Esophagus (tissue), 2 donors: Measurements from ENCODE around the gene FBXL17. TPM values are rescaled to one million over a fixed set of nuclear protein-coding genes. Genes with fewer than 3 reads are reported as not detected.

Experiments
- H3K27ac ChIP-seq, 2 donors: one replicate each; pipeline ENCODE4 v1.5.1; 2013; ENCODE audit warnings: low read depth in 2 of 2, mild to moderate bottlenecking in 2 of 2, inconsistent platforms in 1 of 2, low read length in 1 of 2, moderate library complexity in 1 of 2
- H3K27me3 ChIP-seq, 2 donors: one replicate each; pipeline ENCODE4 v1.6.1; 2013; ENCODE audit warnings: low read length in 2 of 2, control low read depth in 1 of 2, mild to moderate bottlenecking in 1 of 2; ENCODE audit not compliant: insufficient read depth in 2 of 2, control insufficient read depth in 1 of 2
- H3K36me3 ChIP-seq, 2 donors: one replicate each; pipeline ENCODE4 v1.6.1; 2013; ENCODE audit warnings: low read length in 1 of 2; ENCODE audit not compliant: control insufficient read depth in 2 of 2, insufficient read depth in 2 of 2
- H3K4me1 ChIP-seq, 2 donors: one replicate each; pipeline ENCODE4 v1.6.1; 2013; ENCODE audit warnings: low read length in 1 of 2; ENCODE audit not compliant: control insufficient read depth in 2 of 2, insufficient read depth in 2 of 2
- H3K4me3 ChIP-seq, 2 donors: one replicate each; pipeline ENCODE4 v1.5.1; 2013; ENCODE audit warnings: low read length in 2 of 2, mild to moderate bottlenecking in 2 of 2, low read depth in 1 of 2, moderate library complexity in 1 of 2
- H3K9me3 ChIP-seq, 2 donors: one replicate each; pipeline ENCODE4 v1.6.1; 2013; ENCODE audit warnings: mild to moderate bottlenecking in 2 of 2, low read depth in 1 of 2, low read length in 1 of 2, moderate library complexity in 1 of 2; ENCODE audit not compliant: control insufficient read depth in 2 of 2, insufficient read depth in 1 of 2
- WGBS, 2 donors: extraction: QIAGEN DNeasy Blood & Tissue Kit; methylation state at CpG; one replicate each; pipeline ENCODE4 v1.1.7; 2013; 5-methylcytosine and 5-hydroxymethylcytosine counted together
- polyA plus RNA-seq, 2 donors: library from polyadenylated mRNA; stranded (reverse); fragments of 200-250 nt; gene quantifications; one replicate each; pipeline ENCODE4 v1.2.3, GENCODE V29; 2013
- donor health status: healthy with polysubstance abuse.
- donor health status: Bipolar disorder and iron deficiency.

Gene FBXL17
- polyA plus RNA-seq, 2 donors: 3.0 to 5.5 TPM

DNA sequence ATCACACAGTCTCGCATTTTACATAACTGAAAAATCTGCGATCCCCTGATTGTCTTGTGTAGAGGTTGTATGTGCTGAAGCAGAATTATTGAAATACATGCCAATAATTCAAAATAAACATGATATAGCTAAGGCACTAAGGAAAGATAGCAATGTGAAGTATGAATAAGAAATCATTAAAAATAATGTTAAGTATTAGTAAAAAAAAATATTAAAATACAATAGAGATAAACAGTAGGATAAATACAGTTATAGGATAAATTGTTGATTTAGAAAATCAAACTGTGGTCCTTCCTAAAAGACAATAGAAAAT lies 121.1 kb downstream of the FBXL17 start:
- no peaks in the 10 kb centered on the region for H3K27me3 ChIP-seq
- no peaks in the 10 kb centered on the region for H3K36me3 ChIP-seq
- H3K4me3 ChIP-seq: no peak overlapping the region
- H3K4me1 ChIP-seq: no peaks in the 10 kb centered on the region
- H3K9me3 ChIP-seq: no peaks in the 10 kb centered on the region
- 9 to 10% methylated on average over 2 of the region's 2 CpGs for WGBS, 2 donors
- no peak overlapping the region for H3K27ac ChIP-seq

DNA sequence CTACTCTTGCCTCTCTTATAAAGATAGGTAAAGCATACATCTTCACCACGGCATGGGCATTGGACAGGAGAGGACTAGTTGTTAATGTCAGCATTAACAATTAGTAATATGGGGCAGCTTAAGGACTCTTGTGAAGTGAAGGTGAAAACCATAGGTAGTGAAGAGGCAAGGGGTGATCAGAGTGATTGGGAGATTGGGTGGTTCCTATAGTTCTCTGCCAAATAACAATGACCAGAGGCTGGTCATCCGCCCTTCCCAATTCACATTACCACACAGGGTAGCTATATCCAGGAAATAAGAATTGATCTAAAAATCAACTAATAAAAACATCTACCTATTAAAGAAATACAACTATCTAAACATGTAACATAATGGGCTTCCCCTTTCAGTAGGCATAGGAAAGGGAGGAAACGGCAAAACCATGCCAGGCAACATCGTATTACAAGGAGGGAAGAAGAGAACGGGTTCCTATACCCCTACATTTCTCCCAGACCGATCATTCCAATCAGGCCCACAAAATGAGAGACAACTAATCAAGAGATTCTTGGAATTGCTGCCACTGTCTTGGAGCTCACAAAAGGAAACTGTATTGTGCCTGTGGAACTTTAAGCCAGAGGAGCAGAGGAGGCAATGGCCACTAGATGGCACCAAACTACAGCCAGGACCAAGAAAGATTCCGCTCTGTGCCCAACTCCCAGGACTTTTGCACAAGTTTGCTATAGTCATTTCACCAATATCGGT lies 121.6 kb downstream of the FBXL17 start:
- Histone ChIP-seq H3K9me3 (no peaks in the 10 kb centered on the region), H3K4me3 (no peak overlapping the region), H3K36me3 (no peaks in the 10 kb centered on the region), H3K27ac (no peak overlapping the region), H3K27me3 (no peaks in the 10 kb centered on the region), H3K4me1 (no peaks in the 10 kb centered on the region)
- WGBS, 2 donors: 44 to 50% methylated on average over 8 of the region's 8 CpGs

DNA sequence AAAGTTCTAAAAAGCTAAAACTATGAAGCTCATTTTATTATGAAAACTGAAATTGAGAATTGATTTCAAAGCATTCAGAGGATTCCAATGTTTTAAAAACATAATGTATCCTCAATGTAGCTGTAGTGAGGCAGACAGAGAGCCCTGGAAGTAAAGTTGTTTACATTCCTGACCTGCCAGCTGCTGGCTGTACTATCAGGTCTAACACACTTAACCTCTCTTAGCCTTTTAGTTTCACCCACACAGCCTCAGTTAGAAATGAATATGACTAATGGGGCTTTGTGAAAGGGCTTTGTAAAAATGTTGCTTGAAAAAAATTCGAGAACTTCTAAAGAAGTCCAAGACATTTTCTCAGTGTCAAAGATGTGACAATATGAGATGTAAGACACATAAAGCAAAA lies 122.6 kb downstream of the FBXL17 start:
- Histone ChIP-seq H3K27ac (no peak overlapping the region), H3K4me1 (no peaks in the 10 kb centered on the region), H3K36me3 (no peaks in the 10 kb centered on the region), H3K9me3 (no peaks in the 10 kb centered on the region), H3K4me3 (no peak overlapping the region), H3K27me3 (no peaks in the 10 kb centered on the region)
- 36 to 45% methylated on average over 1 of the region's 1 CpG for WGBS, 2 donors

DNA sequence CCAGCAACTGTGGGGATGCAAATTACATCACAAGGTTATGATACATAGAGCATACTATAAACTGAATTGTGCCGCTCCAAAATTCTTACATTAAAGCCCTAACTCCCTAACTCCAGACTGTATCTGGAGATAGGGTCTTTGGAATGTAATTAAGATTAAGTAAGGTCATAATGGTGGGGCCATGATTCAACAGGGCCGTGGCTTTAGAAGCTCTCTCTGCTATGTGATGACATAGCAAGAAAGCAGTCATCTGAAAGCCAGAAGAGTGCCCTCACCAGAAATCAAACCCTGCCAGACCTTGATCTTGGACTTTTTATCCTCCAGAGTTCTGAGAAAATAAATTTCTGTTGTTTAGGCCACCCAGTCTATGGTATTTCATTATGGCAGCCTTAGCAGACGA lies 123.9 kb downstream of the FBXL17 start:
- no peaks in the 10 kb centered on the region for H3K27me3 ChIP-seq
- H3K4me1 ChIP-seq: no peaks in the 10 kb centered on the region
- H3K4me3 ChIP-seq: no peak overlapping the region
- H3K36me3 ChIP-seq: no peaks in the 10 kb centered on the region
- H3K9me3 ChIP-seq: no peaks in the 10 kb centered on the region
- H3K27ac ChIP-seq: no peak overlapping the region
- 94 to 95% methylated on average over 3 of the region's 3 CpGs for WGBS, 2 donors

DNA sequence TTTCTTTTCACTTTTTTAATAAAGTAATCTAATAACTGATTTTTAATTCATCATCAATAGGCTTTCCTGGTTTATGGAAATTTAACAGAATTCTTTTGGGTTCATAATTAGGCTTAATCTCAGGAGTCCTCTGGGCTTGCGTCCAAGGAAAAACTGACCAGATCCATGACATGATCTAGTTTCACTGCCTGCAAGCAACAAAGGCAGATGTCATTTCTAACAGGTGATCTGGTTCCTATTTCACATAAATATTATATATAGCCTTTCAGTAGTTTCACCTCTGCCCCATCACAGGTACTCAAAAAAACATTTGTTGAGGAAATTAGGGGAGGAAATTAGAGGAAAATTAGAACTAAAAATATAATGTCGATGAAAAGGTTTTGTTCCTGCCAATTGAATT lies 126.4 kb downstream of the FBXL17 start:
- Histone ChIP-seq H3K9me3 (no peaks in the 10 kb centered on the region), H3K4me3 (no peak overlapping the region), H3K27ac (no peak overlapping the region), H3K36me3 (no peaks in the 10 kb centered on the region), H3K27me3 (no peaks in the 10 kb centered on the region), H3K4me1 (no peaks in the 10 kb centered on the region)
- 91 to 93% methylated on average over 2 of the region's 2 CpGs for WGBS, 2 donors

DNA sequence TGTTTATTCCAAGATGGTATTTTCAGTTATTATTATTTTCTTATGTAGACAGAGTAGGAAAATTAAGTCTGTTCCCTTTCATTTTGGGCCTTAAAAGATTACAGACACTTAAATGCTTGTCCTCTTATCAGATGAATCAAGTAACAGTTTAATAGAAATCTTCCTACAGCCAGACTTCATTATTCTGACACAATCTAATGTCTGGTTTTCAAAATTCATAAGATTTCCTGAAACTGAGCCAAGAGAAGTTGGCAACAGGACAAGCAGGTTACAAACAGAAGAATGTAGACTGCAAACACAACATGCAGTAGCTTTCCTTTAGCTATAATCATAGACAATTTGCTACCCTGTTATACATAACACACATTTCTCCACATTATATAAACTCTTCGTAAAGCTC lies 130.5 kb downstream of the FBXL17 start:
- Histone ChIP-seq H3K4me1 (no peaks in the 10 kb centered on the region), H3K4me3 (no peak overlapping the region), H3K27me3 (no peaks in the 10 kb centered on the region), H3K9me3 (no peaks in the 10 kb centered on the region), H3K36me3 (no peaks in the 10 kb centered on the region), H3K27ac (no peak overlapping the region)
- WGBS, 2 donors: 77 to 95% methylated on average over 1 of the region's 1 CpG

DNA sequence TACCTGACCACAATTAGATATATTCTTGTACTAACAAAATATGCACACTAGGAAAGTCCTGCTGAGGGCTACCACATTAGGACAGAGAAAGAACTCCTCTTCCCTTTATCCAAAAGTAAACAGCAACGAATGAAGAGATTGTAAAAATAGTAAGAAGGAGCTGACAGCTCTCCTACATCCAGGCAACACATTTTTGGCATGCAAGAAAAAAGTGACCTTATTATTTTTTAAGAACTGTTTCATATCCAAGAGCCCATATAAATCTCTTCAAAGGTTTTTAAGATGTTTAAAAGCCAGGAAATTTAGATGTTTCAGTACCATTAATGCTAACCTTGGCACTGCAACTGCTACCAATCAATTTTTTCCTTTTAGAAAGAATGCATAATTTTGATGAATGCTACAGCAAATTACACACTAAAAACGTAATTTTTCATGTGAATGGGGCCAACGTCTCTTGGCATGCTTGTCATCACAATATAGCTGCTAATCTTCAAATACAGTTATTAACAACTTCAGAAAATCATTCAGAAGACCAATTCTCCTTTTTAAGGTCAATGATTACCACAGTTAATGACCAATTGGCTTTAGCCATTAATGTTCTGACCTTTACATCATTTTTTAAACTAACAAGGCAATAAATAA lies 132.0 kb downstream of the FBXL17 start:
- whole genome bisulfite sequencing, 2 donors: 59 to 60% methylated on average over 3 of the region's 3 CpGs
- Histone ChIP-seq H3K4me1 (no peaks in the 10 kb centered on the region), H3K9me3 (no peaks in the 10 kb centered on the region), H3K4me3 (no peak overlapping the region), H3K27ac (no peak overlapping the region), H3K27me3 (no peaks in the 10 kb centered on the region), H3K36me3 (no peaks in the 10 kb centered on the region)

DNA sequence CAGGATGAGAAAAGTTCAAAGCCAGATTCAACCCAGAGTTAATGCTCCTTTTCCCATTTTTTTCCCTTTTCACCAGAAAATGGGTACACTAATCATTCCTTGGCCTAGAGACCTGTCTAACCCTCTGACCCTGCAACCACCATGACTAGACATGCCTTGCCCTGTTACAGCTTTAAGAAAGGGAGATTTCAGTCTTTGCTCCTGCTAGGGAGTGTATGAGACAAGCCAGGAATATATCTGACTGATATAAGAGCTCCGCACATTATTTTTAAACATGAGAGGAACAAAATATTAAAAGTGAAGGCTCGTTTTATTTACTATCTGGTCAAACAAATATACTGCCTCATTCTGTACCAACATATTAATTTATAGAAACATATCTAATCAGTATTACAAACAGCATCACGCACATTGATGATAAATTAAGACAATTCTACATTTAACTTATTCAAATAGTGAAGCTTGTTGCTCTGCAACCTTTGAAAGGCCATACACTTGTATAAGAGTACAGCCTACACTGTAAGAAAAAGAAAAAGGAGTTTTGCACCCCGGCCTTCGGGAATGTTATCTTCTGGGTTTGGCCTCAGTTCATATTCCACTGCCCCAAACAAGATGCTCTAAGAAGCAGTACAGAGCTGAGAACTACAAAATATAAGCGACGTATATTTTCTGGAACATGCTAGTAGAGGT lies 132.7 kb downstream of the FBXL17 start:
- no peaks in the 10 kb centered on the region for H3K27me3 ChIP-seq
- H3K27ac ChIP-seq: no peak overlapping the region
- H3K9me3 ChIP-seq: no peaks in the 10 kb centered on the region
- no peak overlapping the region for H3K4me3 ChIP-seq
- H3K4me1 ChIP-seq: no peaks in the 10 kb centered on the region
- 93% methylated on average over 7 of the region's 7 CpGs for WGBS, 2 donors
- no peaks in the 10 kb centered on the region for H3K36me3 ChIP-seq

DNA sequence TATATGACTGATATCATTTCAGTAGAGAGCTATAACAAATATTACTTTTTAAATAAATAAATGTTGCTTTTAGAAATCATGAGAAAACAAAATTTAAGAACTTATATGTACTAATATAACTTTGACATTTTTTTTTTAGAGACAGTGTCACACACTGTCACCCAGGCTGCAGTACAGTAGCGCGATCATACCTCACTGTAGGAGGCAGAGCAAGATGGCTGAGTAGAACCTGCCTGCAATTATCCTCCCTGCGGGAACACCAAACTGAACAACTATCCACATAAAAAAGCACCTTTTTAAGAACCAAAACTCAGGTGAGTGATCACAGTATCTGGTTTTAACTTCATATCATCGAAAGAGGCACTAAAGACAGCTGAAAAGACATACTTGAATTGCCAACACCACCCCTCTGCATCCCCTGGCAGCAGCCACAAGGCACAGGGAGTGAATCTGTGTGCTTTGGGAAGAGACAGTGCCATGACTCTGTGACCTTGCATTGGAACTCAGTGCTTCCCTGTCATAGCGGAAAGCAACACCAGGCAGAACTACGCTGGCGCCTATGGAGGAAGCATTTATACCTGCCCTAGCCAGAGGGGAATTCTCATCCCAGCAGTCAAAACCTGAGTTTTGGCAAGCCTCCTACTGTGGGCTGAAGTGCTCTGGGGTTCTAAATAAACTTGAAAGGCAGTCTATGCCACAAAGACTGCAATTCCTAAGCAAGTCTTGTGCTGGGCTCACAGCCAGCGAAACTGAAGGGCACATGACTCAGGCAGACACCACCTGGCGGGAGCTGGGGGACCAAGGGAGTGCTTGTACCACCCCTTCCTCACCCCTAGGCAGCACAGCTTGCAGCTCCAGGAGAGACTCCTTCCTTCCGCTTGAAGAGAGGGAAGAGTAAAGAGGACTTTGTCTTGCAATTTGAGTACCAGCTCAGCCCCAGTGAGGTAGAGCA lies 142.7 kb downstream of the FBXL17 start:
- Histone ChIP-seq H3K27me3 (no peaks in the 10 kb centered on the region), H3K4me1 (no peaks in the 10 kb centered on the region), H3K4me3 (no peak overlapping the region), H3K36me3 (no peaks in the 10 kb centered on the region), H3K9me3 (no peaks in the 10 kb centered on the region), H3K27ac (no peak overlapping the region)
- WGBS, 2 donors: 86 to 92% methylated on average over 10 of the region's 10 CpGs
